Measurements from ENCODE around the gene MYH7.

Gene MYH7

GRCh38 chr14:23441076-23441475, 5.6 kb upstream of the MYH7 start:
- Histone ChIP-seq H3K4me1 (ENCODE audit: control insufficient read depth in 1 of 2, insufficient read depth in 1 of 2, low read depth in 1 of 2, low read length in 1 of 2) (no peaks in the 10 kb centered on the region), H3K27ac (no peak overlapping the region), H3K27me3 (peaks cover 6% of the 10 kb centered on the region), H3K36me3 (no peaks in the 10 kb centered on the region), H3K9me3 (no peaks in the 10 kb centered on the region), H3K4me3 (ENCODE audit: low read depth in 1 of 2, low read length in 1 of 2) (no peak overlapping the region)
- TF ChIP-seq, protein P1, sequence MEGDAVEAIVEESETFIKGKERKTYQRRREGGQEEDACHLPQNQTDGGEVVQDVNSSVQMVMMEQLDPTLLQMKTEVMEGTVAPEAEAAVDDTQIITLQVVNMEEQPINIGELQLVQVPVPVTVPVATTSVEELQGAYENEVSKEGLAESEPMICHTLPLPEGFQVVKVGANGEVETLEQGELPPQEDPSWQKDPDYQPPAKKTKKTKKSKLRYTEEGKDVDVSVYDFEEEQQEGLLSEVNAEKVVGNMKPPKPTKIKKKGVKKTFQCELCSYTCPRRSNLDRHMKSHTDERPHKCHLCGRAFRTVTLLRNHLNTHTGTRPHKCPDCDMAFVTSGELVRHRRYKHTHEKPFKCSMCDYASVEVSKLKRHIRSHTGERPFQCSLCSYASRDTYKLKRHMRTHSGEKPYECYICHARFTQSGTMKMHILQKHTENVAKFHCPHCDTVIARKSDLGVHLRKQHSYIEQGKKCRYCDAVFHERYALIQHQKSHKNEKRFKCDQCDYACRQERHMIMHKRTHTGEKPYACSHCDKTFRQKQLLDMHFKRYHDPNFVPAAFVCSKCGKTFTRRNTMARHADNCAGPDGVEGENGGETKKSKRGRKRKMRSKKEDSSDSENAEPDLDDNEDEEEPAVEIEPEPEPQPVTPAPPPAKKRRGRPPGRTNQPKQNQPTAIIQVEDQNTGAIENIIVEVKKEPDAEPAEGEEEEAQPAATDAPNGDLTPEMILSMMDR (IDR thresholded peaks at IDR 0.05), result no peak

DNA sequence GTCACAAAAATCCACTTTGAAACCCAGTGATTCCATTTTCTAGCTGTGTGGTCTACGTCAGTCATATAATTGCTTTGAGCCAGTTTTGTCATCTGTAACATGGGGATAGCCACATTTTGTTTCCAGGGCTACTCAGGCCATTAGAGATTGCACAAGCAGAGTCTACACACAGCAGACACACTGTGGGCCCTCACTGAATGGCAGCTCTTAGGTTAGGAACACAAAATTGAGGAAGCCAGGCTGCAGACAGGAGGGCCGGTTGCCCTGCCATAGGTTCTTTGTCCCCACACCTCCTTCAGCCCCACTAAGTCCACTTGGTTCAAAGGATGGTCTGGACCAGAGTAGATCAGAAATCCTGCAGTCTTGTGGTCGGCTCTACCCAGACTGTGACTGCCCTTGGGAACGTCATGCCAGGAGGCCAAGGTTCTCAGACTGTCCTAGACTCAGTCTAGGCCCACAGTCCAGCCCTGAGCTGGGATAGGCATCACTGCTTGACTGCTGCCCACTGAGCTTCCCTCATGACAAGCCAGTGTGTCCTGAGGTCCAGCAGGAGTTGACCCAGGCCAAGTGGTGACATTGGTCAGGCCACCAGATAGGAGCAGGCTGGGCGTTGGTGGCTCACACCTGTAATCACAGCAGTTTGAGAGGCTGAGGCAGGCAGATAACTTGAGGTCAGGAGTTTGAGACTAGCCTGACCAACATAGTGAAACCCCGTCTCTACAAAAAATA, 3.8 kb upstream of the MYH7 start:
- H3K4me1 ChIP-seq (ENCODE audit: control insufficient read depth in 1 of 2, insufficient read depth in 1 of 2, low read depth in 1 of 2, low read length in 1 of 2), result no peaks in the 10 kb centered on the region
- H3K4me3 ChIP-seq (ENCODE audit: low read depth in 1 of 2, low read length in 1 of 2), result no peak overlapping the region
- no peaks in the 10 kb centered on the region for H3K9me3 ChIP-seq
- no peak overlapping the region for H3K27ac ChIP-seq
- peaks cover 6% of the 10 kb centered on the region for H3K27me3 ChIP-seq
- no peaks in the 10 kb centered on the region for H3K36me3 ChIP-seq
- TF ChIP-seq, protein P1 (IDR thresholded peaks at IDR 0.05), result no peak

GRCh38 chr14:23438101-23438971, 2.9 kb upstream of the MYH7 start:
- TF ChIP-seq, protein P1 (IDR thresholded peaks at IDR 0.05), result no peak
- no peaks in the 10 kb centered on the region for H3K9me3 ChIP-seq

GRCh38 chr14:23437133-23438100, 2.0 kb upstream of the MYH7 start:
- no peaks in the 10 kb centered on the region for H3K4me1 ChIP-seq (ENCODE audit: control insufficient read depth in 1 of 2, insufficient read depth in 1 of 2, low read depth in 1 of 2, low read length in 1 of 2)
- no peaks in the 10 kb centered on the region for H3K27me3 ChIP-seq
- H3K9me3 ChIP-seq, result no peaks in the 10 kb centered on the region
- TF ChIP-seq, protein P1 (IDR thresholded peaks at IDR 0.05), result no peak
- H3K27ac ChIP-seq, result no peak overlapping the region
- no peak overlapping the region for H3K4me3 ChIP-seq (ENCODE audit: low read depth in 1 of 2, low read length in 1 of 2)
- H3K36me3 ChIP-seq, result no peaks in the 10 kb centered on the region

More at GRCh38 chr14:23438101-23438971, 2.9 kb upstream of the MYH7 start:
- no peak overlapping the region for H3K4me3 ChIP-seq (ENCODE audit: low read depth in 1 of 2, low read length in 1 of 2)
- H3K4me1 ChIP-seq (ENCODE audit: control insufficient read depth in 1 of 2, insufficient read depth in 1 of 2, low read depth in 1 of 2, low read length in 1 of 2), result no peaks in the 10 kb centered on the region
- H3K36me3 ChIP-seq, result no peaks in the 10 kb centered on the region
- H3K27me3 ChIP-seq, result no peaks in the 10 kb centered on the region
- no peak overlapping the region for H3K27ac ChIP-seq

Measured in neutrophil (primary cell).